ENCODE results near the gene PLPP3.

DNA sequence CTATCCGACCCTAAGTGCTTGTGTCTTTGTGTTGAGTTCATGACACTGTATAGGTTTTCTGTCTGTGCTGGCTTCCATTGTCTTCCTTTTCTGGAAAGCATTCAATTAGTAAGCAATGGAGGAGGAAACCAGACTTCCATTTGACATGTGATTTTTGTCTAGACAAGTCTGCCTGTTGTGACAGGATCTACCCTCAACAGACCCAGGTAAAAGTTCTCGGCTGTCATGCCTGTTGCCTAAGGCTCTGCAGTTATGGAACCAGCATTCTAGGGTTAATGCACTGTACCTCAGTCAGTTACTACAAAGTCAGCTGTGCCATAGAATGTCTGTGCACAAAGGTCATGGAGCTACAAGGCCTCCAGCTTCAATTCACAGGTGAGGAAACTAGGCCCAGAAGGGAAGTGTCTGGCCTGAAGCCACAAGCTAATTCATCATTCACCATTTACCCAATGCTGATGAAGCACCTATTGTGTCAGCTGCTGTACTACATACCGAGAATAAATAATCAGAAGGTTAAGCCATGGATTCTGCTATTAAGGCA lies 72.3 kb downstream of the PLPP3 start:
- TF ChIP-seq CTCF (IDR thresholded peaks at IDR 0.05) (no peak), POLR2A (IDR thresholded peaks at IDR 0.05) (no peak), POLR2AphosphoS5 (IDR thresholded peaks at IDR 0.05) (no peak)

Measured in prostate gland (tissue), 2 donors.